Measurements from ENCODE around the gene GOLM1.

GRCh38 chr9:86027767-86028166, 71.6 kb downstream of the GOLM1 start:
- TF ChIP-seq CTCF (IDR thresholded peaks at IDR 0.05; ENCODE audit: insufficient read depth, low read depth, low read length) (no peak), EZH2 (IDR thresholded peaks at IDR 0.05; ENCODE audit: insufficient read depth, low read length) (no peak)
